ENCODE measurements around the gene APOC1. TPM values are rescaled to one million over a fixed set of nuclear protein-coding genes. Genes with fewer than 3 reads are reported as not detected.
A peak's percentile ranks its signal among the peaks of the same experiment; 100 is the strongest.
"Not testable (repeated sequence)": the region's sequence is repeated elsewhere in the genome, so short reads cannot be mapped to it uniquely, and the experiment has no call there.

Gene APOC1
- total and polyA plus RNA-seq, 2 donors, result 3.5 to 26.9 TPM

GRCh38 chr19:44882063-44882462, 32.3 kb upstream of the APOC1 start:
- Histone ChIP-seq H3K4me3 (ENCODE audit: low read depth, low read length) (no peak overlapping the region), H3K27ac (ENCODE audit: low read depth) (no peak overlapping the region), H3K4me1 (ENCODE audit: insufficient read depth) (no peaks in the 10 kb centered on the region), H3K36me3 (ENCODE audit: insufficient read depth) (no peaks in the 10 kb centered on the region)
- DNase-seq (ENCODE audit: extremely low spot score), result no peak
- 92% methylated on average over 15 of the region's 15 CpGs for WGBS

GRCh38 chr19:44882619-44883397, 31.6 kb upstream of the APOC1 start:
- WGBS, result 89% methylated on average over 19 of the region's 19 CpGs
- H3K4me1 ChIP-seq (ENCODE audit: insufficient read depth); H3K27ac ChIP-seq (ENCODE audit: low read depth); H3K36me3 ChIP-seq (ENCODE audit: insufficient read depth); DNase-seq (ENCODE audit: extremely low spot score); H3K4me3 ChIP-seq (ENCODE audit: low read depth, low read length): not testable (repeated sequence)

- WGBS, result 93% methylated on average over 5 of the region's 5 CpGs
- H3K36me3 ChIP-seq (ENCODE audit: insufficient read depth), result no peaks in the 10 kb centered on the region
- H3K4me1 ChIP-seq (ENCODE audit: insufficient read depth), result no peaks in the 10 kb centered on the region
- no peak overlapping the region for H3K27ac ChIP-seq (ENCODE audit: low read depth)
- H3K4me3 ChIP-seq (ENCODE audit: low read depth, low read length), result no peak overlapping the region
- no peak for DNase-seq (ENCODE audit: extremely low spot score)
Measured at GRCh38 chr19:44883922-44884321, 30.5 kb upstream of the APOC1 start.

- H3K27ac ChIP-seq (ENCODE audit: low read depth), result no peak overlapping the region
- no peaks in the 10 kb centered on the region for H3K36me3 ChIP-seq (ENCODE audit: insufficient read depth)
- DNase-seq (ENCODE audit: extremely low spot score), result no peak
- H3K4me1 ChIP-seq (ENCODE audit: insufficient read depth), result no peaks in the 10 kb centered on the region
- 92% methylated on average over 4 of the region's 4 CpGs for WGBS
- no peak overlapping the region for H3K4me3 ChIP-seq (ENCODE audit: low read depth, low read length)
Measured at GRCh38 chr19:44884566-44884965, 29.8 kb upstream of the APOC1 start.

- Histone ChIP-seq H3K36me3 (ENCODE audit: insufficient read depth) (no peaks in the 10 kb centered on the region), H3K4me3 (ENCODE audit: low read depth, low read length) (no peak overlapping the region), H3K27ac (ENCODE audit: low read depth) (no peak overlapping the region), H3K4me1 (ENCODE audit: insufficient read depth) (no peaks in the 10 kb centered on the region)
- WGBS, result 94% methylated on average over 6 of the region's 6 CpGs
- DNase-seq (ENCODE audit: extremely low spot score), result no peak
Measured at GRCh38 chr19:44886141-44886540, 28.3 kb upstream of the APOC1 start.

GRCh38 chr19:44887648-44888047, 26.8 kb upstream of the APOC1 start:
- no peaks in the 10 kb centered on the region for H3K4me1 ChIP-seq (ENCODE audit: insufficient read depth)
- no peaks in the 10 kb centered on the region for H3K36me3 ChIP-seq (ENCODE audit: insufficient read depth)
- H3K27ac ChIP-seq (ENCODE audit: low read depth), result no peak overlapping the region
- whole genome bisulfite sequencing, result 83% methylated on average over 4 of the region's 4 CpGs
- no peak overlapping the region for H3K4me3 ChIP-seq (ENCODE audit: low read depth, low read length)
- DNase-seq (ENCODE audit: extremely low spot score), result no peak

- 93% methylated on average over 5 of the region's 5 CpGs for WGBS
- H3K4me1 ChIP-seq (ENCODE audit: insufficient read depth); H3K27ac ChIP-seq (ENCODE audit: low read depth); DNase-seq (ENCODE audit: extremely low spot score); H3K4me3 ChIP-seq (ENCODE audit: low read depth, low read length); H3K36me3 ChIP-seq (ENCODE audit: insufficient read depth): not testable (repeated sequence)
Measured at GRCh38 chr19:44888335-44888734, 26.1 kb upstream of the APOC1 start.

GRCh38 chr19:44889830-44890365, 24.5 kb upstream of the APOC1 start:
- WGBS, result 57% methylated on average over 17 of the region's 17 CpGs

GRCh38 chr19:44890366-44891015, 23.9 kb upstream of the APOC1 start:
- Histone ChIP-seq H3K4me1 (ENCODE audit: insufficient read depth) (no peaks in the 10 kb centered on the region), H3K4me3 (ENCODE audit: low read depth, low read length) (peak overlapping the region; percentile 36), H3K36me3 (ENCODE audit: insufficient read depth) (peaks cover 3% of the 10 kb centered on the region), H3K27ac (ENCODE audit: low read depth) (peak overlapping the region; percentile 77)
- peak; percentile 97 for DNase-seq (ENCODE audit: extremely low spot score)
- WGBS, result under 1% methylated on average over 40 of the region's 40 CpGs

More at GRCh38 chr19:44889830-44890365, 24.5 kb upstream of the APOC1 start:
- H3K27ac ChIP-seq (ENCODE audit: low read depth), result no peak overlapping the region
- no peaks in the 10 kb centered on the region for H3K36me3 ChIP-seq (ENCODE audit: insufficient read depth)
- DNase-seq (ENCODE audit: extremely low spot score), result no peak
- H3K4me3 ChIP-seq (ENCODE audit: low read depth, low read length), result peak overlapping the region; percentile 36
- no peaks in the 10 kb centered on the region for H3K4me1 ChIP-seq (ENCODE audit: insufficient read depth)

GRCh38 chr19:44891016-44891882, 23.2 kb upstream of the APOC1 start, which contains the start of gene TOMM40:
Gene TOMM40 (plus strand): TSS chr19:44891254. CDS start chr19:44891416, 162 bp downstream.
- peak; percentile 100 for DNase-seq (ENCODE audit: extremely low spot score)
- WGBS, result under 1% methylated on average over 81 of the region's 81 CpGs
- H3K36me3 ChIP-seq (ENCODE audit: insufficient read depth), result peaks cover 3% of the 10 kb centered on the region

GRCh38 chr19:44892932-44893331, 21.5 kb upstream of the APOC1 start:
- peaks cover 3% of the 10 kb centered on the region for H3K36me3 ChIP-seq (ENCODE audit: insufficient read depth)
- no peak overlapping the region for H3K27ac ChIP-seq (ENCODE audit: low read depth)
- WGBS, result 92% methylated on average over 7 of the region's 7 CpGs
- H3K4me1 ChIP-seq (ENCODE audit: insufficient read depth), result no peaks in the 10 kb centered on the region
- DNase-seq (ENCODE audit: extremely low spot score), result no peak
- no peak overlapping the region for H3K4me3 ChIP-seq (ENCODE audit: low read depth, low read length)

More at GRCh38 chr19:44891016-44891882, 23.2 kb upstream of the APOC1 start, which contains the start of gene TOMM40:
- H3K4me1 ChIP-seq (ENCODE audit: insufficient read depth), result no peaks in the 10 kb centered on the region
- peak within 1 kb of the TSS; percentile 77 for H3K27ac ChIP-seq (ENCODE audit: low read depth)
- peak within 1 kb of the TSS; percentile 73 for H3K4me3 ChIP-seq (ENCODE audit: low read depth, low read length)

GRCh38 chr19:44893332-44894051, 20.9 kb upstream of the APOC1 start:
- no peaks in the 10 kb centered on the region for H3K4me1 ChIP-seq (ENCODE audit: insufficient read depth)
- no peak for DNase-seq (ENCODE audit: extremely low spot score)
- H3K4me3 ChIP-seq (ENCODE audit: low read depth, low read length), result no peak overlapping the region
- 92% methylated on average over 18 of the region's 18 CpGs for WGBS
- peaks cover 3% of the 10 kb centered on the region for H3K36me3 ChIP-seq (ENCODE audit: insufficient read depth)
- H3K27ac ChIP-seq (ENCODE audit: low read depth), result no peak overlapping the region

- Histone ChIP-seq H3K27ac (ENCODE audit: low read depth) (no peak overlapping the region), H3K4me1 (ENCODE audit: insufficient read depth) (no peaks in the 10 kb centered on the region), H3K36me3 (ENCODE audit: insufficient read depth) (peaks cover 3% of the 10 kb centered on the region), H3K4me3 (ENCODE audit: low read depth, low read length) (no peak overlapping the region)
- no peak for DNase-seq (ENCODE audit: extremely low spot score)
- WGBS, result 96% methylated on average over 6 of the region's 6 CpGs
Measured at GRCh38 chr19:44894052-44894400, 20.4 kb upstream of the APOC1 start.

Data from urinary bladder (tissue), 4 donors.